AG09319 (cell line): ENCODE measurements around the gene A1CF.
"Not testable (repeated sequence)": the region's sequence is repeated elsewhere in the genome, so short reads cannot be mapped to it uniquely, and the experiment has no call there.

Experiments used
- DNase-seq: peaks from one replicate; pipeline ENCODE4 v3.0.0-alpha.2; 2010; ENCODE audit warnings: low read depth; ENCODE audit errors: extremely low read depth
- TF ChIP-seq, protein P1 (sequence below): IDR thresholded peaks from 2 replicates; pipeline ENCODE4 v1.5.1; 2011; ENCODE audit warnings: low read depth, mild to moderate bottlenecking, inconsistent platforms, low read length, moderate library complexity

Gene A1CF

DNA sequence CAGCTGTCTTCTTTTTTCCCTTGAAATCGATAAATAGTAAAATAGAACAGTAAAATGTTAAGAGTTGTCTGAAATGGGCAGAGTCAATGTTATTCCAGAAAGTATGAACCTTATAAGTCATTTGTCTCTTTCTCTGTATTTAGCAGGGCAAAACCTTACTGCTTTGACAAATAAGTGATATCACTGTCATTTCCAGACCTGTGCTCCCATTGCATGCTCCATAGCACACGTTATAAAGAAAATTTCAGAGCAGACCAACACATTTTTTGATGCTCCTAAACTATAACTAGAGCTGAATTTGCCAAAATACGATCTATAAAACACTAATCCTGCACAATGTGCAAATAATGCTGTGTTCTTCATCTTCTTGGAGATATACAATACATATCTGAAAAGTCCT is 1.1 kb downstream of the A1CF start:
- DNase-seq = no peak
- TF ChIP-seq, protein P1, sequence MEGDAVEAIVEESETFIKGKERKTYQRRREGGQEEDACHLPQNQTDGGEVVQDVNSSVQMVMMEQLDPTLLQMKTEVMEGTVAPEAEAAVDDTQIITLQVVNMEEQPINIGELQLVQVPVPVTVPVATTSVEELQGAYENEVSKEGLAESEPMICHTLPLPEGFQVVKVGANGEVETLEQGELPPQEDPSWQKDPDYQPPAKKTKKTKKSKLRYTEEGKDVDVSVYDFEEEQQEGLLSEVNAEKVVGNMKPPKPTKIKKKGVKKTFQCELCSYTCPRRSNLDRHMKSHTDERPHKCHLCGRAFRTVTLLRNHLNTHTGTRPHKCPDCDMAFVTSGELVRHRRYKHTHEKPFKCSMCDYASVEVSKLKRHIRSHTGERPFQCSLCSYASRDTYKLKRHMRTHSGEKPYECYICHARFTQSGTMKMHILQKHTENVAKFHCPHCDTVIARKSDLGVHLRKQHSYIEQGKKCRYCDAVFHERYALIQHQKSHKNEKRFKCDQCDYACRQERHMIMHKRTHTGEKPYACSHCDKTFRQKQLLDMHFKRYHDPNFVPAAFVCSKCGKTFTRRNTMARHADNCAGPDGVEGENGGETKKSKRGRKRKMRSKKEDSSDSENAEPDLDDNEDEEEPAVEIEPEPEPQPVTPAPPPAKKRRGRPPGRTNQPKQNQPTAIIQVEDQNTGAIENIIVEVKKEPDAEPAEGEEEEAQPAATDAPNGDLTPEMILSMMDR = no peak

DNA sequence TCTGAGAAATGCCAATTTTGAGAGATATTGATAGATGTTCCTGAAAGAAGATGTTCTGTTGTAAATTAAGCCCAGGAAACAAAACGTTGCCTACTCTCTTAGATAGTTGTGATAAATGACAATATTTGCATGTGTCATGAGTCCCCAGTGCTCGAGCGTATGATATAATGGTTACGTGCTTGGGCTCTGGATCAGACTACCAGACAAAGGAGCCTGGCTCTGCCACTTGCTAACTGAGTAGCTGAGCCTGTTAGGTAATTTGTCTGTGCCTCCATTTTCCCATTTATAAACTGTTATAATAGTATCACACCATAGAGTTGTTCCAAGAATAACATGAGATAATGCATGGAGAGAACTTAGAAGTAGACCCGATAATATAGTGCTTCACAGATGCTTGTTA is 1.8 kb downstream of the A1CF start:
- DNase-seq = no peak
- TF ChIP-seq, protein P1 = no peak

DNA sequence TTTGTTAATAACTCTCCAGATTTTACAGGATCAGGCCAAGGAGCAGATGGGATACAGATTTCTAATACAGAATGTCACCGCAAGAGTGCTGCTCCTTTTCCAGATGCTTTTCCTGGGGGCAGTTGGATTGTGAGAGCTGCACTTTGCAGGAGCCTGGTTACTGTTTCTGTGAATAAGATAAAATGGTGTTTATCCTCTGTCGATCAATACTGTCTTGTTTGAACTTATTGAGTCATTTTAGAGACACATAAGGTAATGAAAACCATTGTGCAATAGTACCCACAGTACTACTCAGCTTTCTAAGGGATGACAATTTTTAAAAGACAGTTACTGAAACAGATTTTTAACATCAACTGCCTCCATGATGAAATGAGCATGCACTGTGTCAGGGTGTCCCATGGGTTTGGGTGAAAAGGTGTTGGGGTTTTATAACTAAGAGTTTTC is 2.9 kb downstream of the A1CF start:
- TF ChIP-seq, protein P1 = no peak

DNA sequence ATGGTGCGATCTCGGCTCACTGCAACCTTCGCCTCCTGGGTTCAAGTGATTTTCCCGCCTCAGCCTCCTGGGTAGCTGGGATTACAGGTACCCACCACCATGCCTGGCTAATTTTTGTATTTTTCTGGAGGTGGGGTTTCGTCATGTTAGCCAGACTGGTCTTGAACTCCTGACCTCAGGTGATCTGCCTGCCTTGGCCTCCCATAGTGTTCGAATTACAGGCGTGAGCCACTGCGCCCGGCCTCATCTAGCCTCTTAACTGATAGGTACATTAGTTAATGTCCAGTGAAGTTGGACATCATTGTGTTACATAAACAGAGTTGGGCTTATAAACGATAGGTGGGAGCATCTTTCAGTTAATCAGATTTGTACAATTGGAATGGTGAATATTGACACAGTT is 4.4 kb downstream of the A1CF start:
- DNase-seq = not testable (repeated sequence)

More for the DNA sequence above, 2.9 kb downstream of the A1CF start:
- no peak for DNase-seq

DNA sequence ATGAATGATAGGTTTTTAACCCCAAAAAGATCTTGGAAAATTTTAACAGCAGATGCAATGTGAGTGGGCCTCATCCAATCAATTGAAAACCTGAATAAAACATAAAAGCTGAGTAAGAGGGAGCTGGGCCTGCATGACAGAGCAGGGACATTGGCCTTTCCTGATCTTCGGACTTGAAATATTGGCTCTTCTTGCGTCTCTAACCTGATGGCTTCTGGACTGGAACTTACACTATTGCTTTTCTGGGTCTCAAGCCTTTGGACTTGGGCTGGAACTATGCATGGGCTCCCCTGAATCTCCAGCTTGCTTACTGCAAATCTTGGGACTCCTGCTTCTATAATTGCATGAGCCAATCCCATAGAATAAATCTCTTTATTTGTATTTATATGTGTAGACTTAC is 9.0 kb downstream of the A1CF start:
- TF ChIP-seq, protein P1 = no peak
- no peak for DNase-seq

DNA sequence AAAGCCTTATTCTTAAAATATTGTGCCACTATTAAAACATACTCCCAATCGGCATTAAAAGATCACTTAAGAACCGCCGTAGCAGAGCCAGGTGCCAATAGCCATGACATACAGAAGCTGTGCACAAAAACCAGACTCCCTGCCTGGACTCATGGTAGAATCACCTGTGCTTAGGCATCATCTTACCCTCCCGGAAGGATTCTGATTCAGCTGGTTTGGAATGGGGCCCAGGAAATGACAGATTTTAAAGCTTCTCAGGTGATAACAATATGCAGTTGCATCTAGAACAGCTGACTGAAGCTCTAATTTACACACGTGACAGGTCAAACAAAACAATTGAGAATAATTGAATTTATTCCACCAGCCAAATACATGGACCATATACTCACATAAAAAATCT is 10.7 kb downstream of the A1CF start:
- TF ChIP-seq, protein P1 = no peak
- DNase-seq = no peak

DNA sequence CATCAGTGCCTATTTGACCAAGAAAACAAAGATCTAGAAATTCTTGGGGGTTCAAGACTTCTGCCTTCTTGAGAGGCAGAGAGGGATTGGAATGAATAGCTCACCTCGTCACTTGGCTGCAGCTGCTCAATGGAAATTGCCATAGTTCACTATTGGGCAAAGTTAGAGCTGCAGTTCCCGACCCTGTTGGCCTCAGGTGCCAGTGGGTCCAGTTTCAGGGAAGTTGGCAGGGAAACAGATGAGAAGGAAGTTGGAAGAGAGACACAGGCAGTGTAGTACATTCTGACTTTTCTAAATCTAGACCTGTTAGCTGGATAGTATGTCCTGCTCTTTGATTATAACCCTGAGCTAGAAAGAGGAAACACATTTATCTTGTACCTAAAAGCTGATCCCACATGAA is 19.1 kb downstream of the A1CF start:
- TF ChIP-seq, protein P1 = no peak
- DNase-seq = no peak

DNA sequence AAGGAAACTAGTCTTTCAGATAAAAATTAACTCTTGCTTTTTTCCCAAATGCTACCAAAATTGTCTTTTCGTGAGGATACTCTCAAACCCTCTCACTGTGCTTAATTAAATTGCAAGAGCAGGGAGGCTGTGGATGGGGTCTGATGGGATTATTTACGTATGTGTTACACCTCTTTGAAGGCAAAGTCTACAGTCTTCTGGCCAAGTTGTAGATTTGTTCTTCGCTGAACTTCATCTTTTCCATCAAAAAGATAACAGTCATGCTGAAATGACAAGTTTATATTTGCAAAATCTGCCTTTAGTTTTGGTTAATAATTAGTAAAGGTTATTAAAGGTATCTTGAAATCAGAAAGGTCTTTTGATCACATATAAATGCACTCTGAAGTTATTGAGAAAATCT is 22.7 kb downstream of the A1CF start:
- DNase-seq = no peak

More for the DNA sequence above, 22.7 kb downstream of the A1CF start:
- TF ChIP-seq, protein P1 = no peak
